ENCODE data around the gene OPCML. TPM values are rescaled to one million over a fixed set of nuclear protein-coding genes. Genes with fewer than 3 reads are reported as not detected.

The OPCML gene
- total RNA-seq, 1 experiment from 2014 or later = not detected

GRCh38 chr11:132674151-132674550, 858.1 kb downstream of the OPCML start:
- Histone ChIP-seq H3K79me2 (ENCODE audit: low read depth) (no peaks in the 10 kb centered on the region), H3F3A (ENCODE audit: insufficient read depth, low read depth) (no peaks in the 10 kb centered on the region), H4K20me1 (ENCODE audit: insufficient read depth) (no peaks in the 10 kb centered on the region), H3K4me1 (replicated peaks; ENCODE audit: insufficient read depth) (no peaks in the 10 kb centered on the region), H3K9me3 (ENCODE audit: insufficient read depth, low read depth) (no peaks in the 10 kb centered on the region), H3K27me3 (ENCODE audit: insufficient read depth, low read depth) (0 out of 2 replicates have a peak, but pooled peaks cover 1% of the 10 kb centered on the region), H3K27ac (no peak overlapping the region), H3K4me2 (no peak overlapping the region), H3K4me3 (no peak overlapping the region), H3K36me3 (ENCODE audit: low read depth) (no peaks in the 10 kb centered on the region), H3K9me2 (ENCODE audit: insufficient read depth) (no peaks in the 10 kb centered on the region), H2AFZ (no peak overlapping the region)
- no peak for DNase-seq
- TF ChIP-seq CTCF (conservative IDR thresholded peaks at IDR 0.05) = no peak
- TF ChIP-seq EZH2 (IDR thresholded peaks at IDR 0.05; ENCODE audit: low read depth) = no peak
- BruUV-seq (replicated peaks) = no TSS peak
- ChIA-PET POLR2A (ENCODE audit: unreplicated experiment) (no interaction called here), CTCF (no interaction called here)
- intact Hi-C loops (cut with micrococcal nuclease; ENCODE audit: unreplicated experiment) = no loop called here

- Histone ChIP-seq H4K20me1 (ENCODE audit: insufficient read depth) (no peaks in the 10 kb centered on the region), H3K27ac (no peak overlapping the region), H3K9me2 (ENCODE audit: insufficient read depth) (no peaks in the 10 kb centered on the region), H3K4me3 (no peak overlapping the region), H3F3A (ENCODE audit: insufficient read depth, low read depth) (no peaks in the 10 kb centered on the region), H2AFZ (no peak overlapping the region), H3K9me3 (ENCODE audit: insufficient read depth, low read depth) (no peaks in the 10 kb centered on the region), H3K79me2 (ENCODE audit: low read depth) (no peaks in the 10 kb centered on the region), H3K4me2 (no peak overlapping the region), H3K36me3 (ENCODE audit: low read depth) (no peaks in the 10 kb centered on the region), H3K4me1 (replicated peaks; ENCODE audit: insufficient read depth) (no peaks in the 10 kb centered on the region), H3K27me3 (ENCODE audit: insufficient read depth, low read depth) (no peaks in the 10 kb centered on the region)
- TF ChIP-seq CTCF (conservative IDR thresholded peaks at IDR 0.05) (no peak), EZH2 (IDR thresholded peaks at IDR 0.05; ENCODE audit: low read depth) (no peak)
- POLR2A ChIA-PET (ENCODE audit: unreplicated experiment) = no interaction called here
- intact Hi-C loops (cut with micrococcal nuclease; ENCODE audit: unreplicated experiment) = no loop called here
- no TSS peak for BruUV-seq (replicated peaks)
- CTCF ChIA-PET = no interaction called here
- no peak for DNase-seq
Measured at GRCh38 chr11:132671851-132672370, 860.4 kb downstream of the OPCML start.

GRCh38 chr11:132670921-132671675, 861.2 kb downstream of the OPCML start:
- H3F3A ChIP-seq (ENCODE audit: insufficient read depth, low read depth) = no peaks in the 10 kb centered on the region
- no peak overlapping the region for H3K27ac ChIP-seq
- intact Hi-C loops (cut with micrococcal nuclease; ENCODE audit: unreplicated experiment) = no loop called here
- H4K20me1 ChIP-seq (ENCODE audit: insufficient read depth) = no peaks in the 10 kb centered on the region
- no peak for DNase-seq
- no peak overlapping the region for H2AFZ ChIP-seq
- H3K4me1 ChIP-seq (replicated peaks; ENCODE audit: insufficient read depth) = no peaks in the 10 kb centered on the region
- no peaks in the 10 kb centered on the region for H3K9me3 ChIP-seq (ENCODE audit: insufficient read depth, low read depth)
- CTCF ChIA-PET = no interaction called here
- POLR2A ChIA-PET (ENCODE audit: unreplicated experiment) = no interaction called here
- no peaks in the 10 kb centered on the region for H3K9me2 ChIP-seq (ENCODE audit: insufficient read depth)
- TF ChIP-seq EZH2 (IDR thresholded peaks at IDR 0.05; ENCODE audit: low read depth) (no peak), CTCF (conservative IDR thresholded peaks at IDR 0.05) (no peak)
- H3K4me3 ChIP-seq = no peak overlapping the region
- no peaks in the 10 kb centered on the region for H3K36me3 ChIP-seq (ENCODE audit: low read depth)
- no peaks in the 10 kb centered on the region for H3K27me3 ChIP-seq (ENCODE audit: insufficient read depth, low read depth)
- no TSS peak for BruUV-seq (replicated peaks)
- no peaks in the 10 kb centered on the region for H3K79me2 ChIP-seq (ENCODE audit: low read depth)
- no peak overlapping the region for H3K4me2 ChIP-seq

Measured in PC-9 (cell line).